Hepatocyte (in vitro differentiated cells): ENCODE results near the gene ROCK1. TPM values are rescaled to one million over a fixed set of nuclear protein-coding genes. Genes with fewer than 3 reads are reported as not detected.

ENCODE experiments used
- DNase-seq: peaks from one replicate; pipeline ENCODE4 v3.0.0-alpha.2; 2016; ENCODE audit warnings: low spot score
- H2AFZ ChIP-seq: fragments of 200-600 bp; sonication (generic); 2 replicates; pipeline ENCODE4 v1.6.0; 2016; ENCODE audit warnings: antibody characterized with exemption, mild to moderate bottlenecking
- H3K27ac ChIP-seq: fragments of 200-600 bp; sonication (generic); 2 replicates; pipeline ENCODE4 v1.5.1; 2016; ENCODE audit warnings: mild to moderate bottlenecking
- H3K27me3 ChIP-seq: fragments of 200-600 bp; sonication (generic); 2 replicates; pipeline ENCODE4 v1.6.1; 2016
- H3K36me3 ChIP-seq: fragments of 200-600 bp; sonication (generic); replicated peaks from 2 replicates; pipeline ENCODE4 v1.5.1; 2016; ENCODE audit warnings: low read depth; ENCODE audit not compliant: insufficient read depth
- H3K4me1 ChIP-seq: fragments of 200-600 bp; sonication (generic); 2 replicates; pipeline ENCODE4 v1.5.1; 2016; ENCODE audit warnings: mild to moderate bottlenecking, moderate library complexity; ENCODE audit not compliant: insufficient read depth
- H3K4me2 ChIP-seq: fragments of 200-600 bp; sonication (generic); 2 replicates; pipeline ENCODE4 v1.6.0; 2016
- H3K4me3 ChIP-seq: fragments of 200-600 bp; sonication (generic); 2 replicates; pipeline ENCODE4 v1.5.1; 2016; ENCODE audit warnings: mild to moderate bottlenecking
- H3K79me2 ChIP-seq: fragments of 200-600 bp; sonication (generic); 2 replicates; pipeline ENCODE4 v1.6.0; 2017; ENCODE audit warnings: mild to moderate bottlenecking
- H3K9me2 ChIP-seq: fragments of 200-600 bp; sonication (generic); replicated peaks from 2 replicates; pipeline ENCODE4 v1.6.0; 2017; ENCODE audit warnings: mild to moderate bottlenecking; ENCODE audit not compliant: insufficient read depth
- H3K9me3 ChIP-seq: fragments of 200-600 bp; sonication (generic); 2 replicates; pipeline ENCODE4 v1.5.1; 2016; ENCODE audit warnings: low read depth, mild to moderate bottlenecking
- H4K20me1 ChIP-seq: fragments of 200-600 bp; sonication (generic); 2 replicates; pipeline ENCODE4 v1.6.0; 2016; ENCODE audit warnings: mild to moderate bottlenecking; ENCODE audit not compliant: insufficient read depth, poor library complexity, severe bottlenecking
- EZH2 ChIP-seq: fragments of 200-600 bp; sonication (generic); IDR thresholded peaks from 2 replicates; pipeline ENCODE4 v1.6.1; 2016; ENCODE audit warnings: antibody characterized with exemption, mild to moderate bottlenecking, borderline replicate concordance
- EZH2phosphoT487 ChIP-seq: fragments of 200-600 bp; sonication (generic); IDR thresholded peaks from one replicate; pipeline ENCODE4 v1.6.1; 2018; ENCODE audit warnings: antibody characterized with exemption, mild to moderate bottlenecking, low read depth, moderate library complexity; ENCODE audit not compliant: unreplicated experiment, severe bottlenecking
- WGBS: methylation state at CpG from one replicate; pipeline ENCODE4 v1.1.6; 2016; ENCODE audit warnings: low lambda C conversion rate; ENCODE audit errors: missing lambda C conversion rate; 5-methylcytosine and 5-hydroxymethylcytosine counted together
- polyA plus RNA-seq: library from polyadenylated mRNA; unstranded; fragments of >200 nt; fragmentation: Nextera tagmentation; extraction: Ambion mirVana; gene quantifications from 2 replicates; pipeline ENCODE4 v1.2.1, GENCODE V29; 2016
- total RNA-seq: library from RNA; depleted of rRNA; stranded (reverse); fragments of >200 nt; gene quantifications from 2 replicates; pipeline ENCODE4 v1.2.3, GENCODE V29; 2014
- TF ChIP-seq, protein P1 (sequence below): fragments of 200-600 bp; sonication (generic); IDR thresholded peaks from 2 replicates; pipeline ENCODE4 v1.5.1; 2016; ENCODE audit warnings: antibody characterized with exemption, mild to moderate bottlenecking; ENCODE audit not compliant: poor library complexity

The ROCK1 gene
- total and polyA plus RNA-seq, 2 experiments from 2014 or later = 22.5 to 41.7 TPM

DNA sequence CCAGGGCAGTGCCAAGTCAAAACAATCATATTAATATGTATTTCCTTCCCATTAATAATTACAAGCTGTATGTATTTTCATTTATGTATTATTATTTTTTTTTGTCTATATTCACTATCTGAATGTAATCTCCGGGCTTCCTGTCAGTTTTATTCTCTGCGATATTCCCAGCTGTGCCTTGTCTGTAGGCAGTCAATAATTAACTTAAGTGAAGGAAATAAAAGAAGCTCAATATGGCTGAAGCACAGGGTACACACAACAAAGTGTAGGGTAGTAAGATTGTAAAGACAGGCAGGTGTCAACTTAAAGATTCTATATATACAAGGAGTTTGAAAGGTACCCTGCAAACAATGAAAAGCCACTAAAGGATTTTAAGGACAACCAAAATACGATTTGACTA, 122.9 kb downstream of the ROCK1 start:
- Histone ChIP-seq H3K9me2 (no peaks in the 10 kb centered on the region), H3K9me3 (no peaks in the 10 kb centered on the region), H3K27me3 (no peaks in the 10 kb centered on the region), H3K79me2 (no peaks in the 10 kb centered on the region), H4K20me1 (no peaks in the 10 kb centered on the region), H3K4me1 (no peaks in the 10 kb centered on the region), H3K36me3 (no peaks in the 10 kb centered on the region), H2AFZ (no peak overlapping the region), H3K4me3 (no peak overlapping the region), H3K27ac (no peak overlapping the region), H3K4me2 (peak overlapping the region; percentile 38)
- TF ChIP-seq EZH2 = no peak
- TF ChIP-seq EZH2phosphoT487 = no peak
- DNase-seq = no peak
- 73% methylated on average over 3 of the region's 3 CpGs for WGBS

DNA sequence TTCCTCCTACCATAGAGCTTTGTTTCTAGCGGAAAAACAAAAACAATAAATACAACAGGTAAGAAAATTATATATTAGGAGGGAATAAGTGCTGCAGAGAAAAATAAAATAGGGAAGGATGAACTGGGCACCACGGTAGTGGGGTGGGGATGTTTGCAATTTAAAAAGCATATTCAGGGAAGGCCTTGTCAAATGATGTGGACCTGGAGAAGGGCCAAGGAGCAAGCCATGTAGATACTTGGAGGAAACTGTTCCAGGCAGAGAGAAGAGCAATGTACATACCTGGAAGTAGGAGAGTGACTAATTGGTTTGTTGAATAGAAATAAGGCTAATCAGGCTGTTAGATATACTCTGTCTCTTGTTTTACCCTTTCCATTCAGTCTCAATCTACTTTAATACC, 136.5 kb downstream of the ROCK1 start:
- Histone ChIP-seq H3K27me3 (no peaks in the 10 kb centered on the region), H3K36me3 (peaks cover 5% of the 10 kb centered on the region), H3K4me1 (no peaks in the 10 kb centered on the region), H2AFZ (no peak overlapping the region), H3K9me3 (no peaks in the 10 kb centered on the region), H3K4me2 (no peak overlapping the region), H3K79me2 (no peaks in the 10 kb centered on the region), H3K9me2 (no peaks in the 10 kb centered on the region), H3K4me3 (no peak overlapping the region), H4K20me1 (no peaks in the 10 kb centered on the region), H3K27ac (no peak overlapping the region)
- WGBS = 100% methylated on average over 2 of the region's 2 CpGs
- TF ChIP-seq, protein P1, sequence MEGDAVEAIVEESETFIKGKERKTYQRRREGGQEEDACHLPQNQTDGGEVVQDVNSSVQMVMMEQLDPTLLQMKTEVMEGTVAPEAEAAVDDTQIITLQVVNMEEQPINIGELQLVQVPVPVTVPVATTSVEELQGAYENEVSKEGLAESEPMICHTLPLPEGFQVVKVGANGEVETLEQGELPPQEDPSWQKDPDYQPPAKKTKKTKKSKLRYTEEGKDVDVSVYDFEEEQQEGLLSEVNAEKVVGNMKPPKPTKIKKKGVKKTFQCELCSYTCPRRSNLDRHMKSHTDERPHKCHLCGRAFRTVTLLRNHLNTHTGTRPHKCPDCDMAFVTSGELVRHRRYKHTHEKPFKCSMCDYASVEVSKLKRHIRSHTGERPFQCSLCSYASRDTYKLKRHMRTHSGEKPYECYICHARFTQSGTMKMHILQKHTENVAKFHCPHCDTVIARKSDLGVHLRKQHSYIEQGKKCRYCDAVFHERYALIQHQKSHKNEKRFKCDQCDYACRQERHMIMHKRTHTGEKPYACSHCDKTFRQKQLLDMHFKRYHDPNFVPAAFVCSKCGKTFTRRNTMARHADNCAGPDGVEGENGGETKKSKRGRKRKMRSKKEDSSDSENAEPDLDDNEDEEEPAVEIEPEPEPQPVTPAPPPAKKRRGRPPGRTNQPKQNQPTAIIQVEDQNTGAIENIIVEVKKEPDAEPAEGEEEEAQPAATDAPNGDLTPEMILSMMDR = no peak
- TF ChIP-seq EZH2 = no peak
- TF ChIP-seq EZH2phosphoT487 = no peak
- DNase-seq = no peak

DNA sequence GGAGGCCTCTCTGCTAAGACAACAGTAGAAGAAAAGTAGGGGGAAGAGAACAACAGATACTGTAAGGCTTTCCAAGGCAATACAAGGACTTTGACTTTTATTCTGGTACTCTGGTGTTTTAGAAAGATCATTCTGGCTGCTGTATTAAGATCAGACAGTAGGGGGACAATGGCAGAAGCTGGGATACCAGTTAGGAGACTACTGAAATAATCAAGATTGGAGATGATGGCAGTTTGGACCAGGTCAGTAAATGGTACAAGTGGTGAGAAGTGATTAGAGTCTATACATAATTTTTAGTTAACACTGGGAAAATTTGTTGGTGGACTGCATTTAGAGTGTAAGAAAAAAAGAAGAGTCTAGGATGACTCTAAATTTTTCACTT, 139.7 kb downstream of the ROCK1 start:
- TF ChIP-seq, protein P1 = peak; percentile 32
- TF ChIP-seq EZH2 = no peak
- H3K4me2 ChIP-seq = no peak overlapping the region
- no peaks in the 10 kb centered on the region for H3K9me3 ChIP-seq
- no peak overlapping the region for H3K4me3 ChIP-seq
- H3K27me3 ChIP-seq = no peaks in the 10 kb centered on the region
- peak; percentile 10 for DNase-seq
- H3K27ac ChIP-seq = no peak overlapping the region
- H2AFZ ChIP-seq = no peak overlapping the region
- no peaks in the 10 kb centered on the region for H3K36me3 ChIP-seq
- H3K4me1 ChIP-seq = no peaks in the 10 kb centered on the region
- H3K9me2 ChIP-seq = no peaks in the 10 kb centered on the region
- no peaks in the 10 kb centered on the region for H4K20me1 ChIP-seq
- H3K79me2 ChIP-seq = no peaks in the 10 kb centered on the region

DNA sequence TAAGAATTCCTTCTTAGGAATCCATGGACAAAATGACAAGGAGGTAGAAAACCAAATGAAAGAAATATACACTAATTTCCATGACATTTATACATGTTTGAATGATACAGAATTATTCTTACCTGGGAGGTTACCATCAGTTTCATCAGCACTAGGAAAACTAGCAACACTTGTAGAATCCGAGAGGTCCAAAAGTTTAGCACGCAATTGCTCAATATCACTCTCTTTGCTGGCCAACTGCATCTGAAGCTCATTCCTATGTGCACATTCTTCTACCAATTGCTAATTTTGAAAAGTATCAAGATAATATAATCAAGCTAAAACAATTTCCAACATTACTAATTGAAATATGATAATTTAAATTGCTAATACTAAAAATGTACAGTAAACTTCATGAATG, 144.8 kb downstream of the ROCK1 start:
- WGBS = 96% methylated on average over 2 of the region's 2 CpGs
- H2AFZ ChIP-seq = no peak overlapping the region
- H3K27me3 ChIP-seq = no peaks in the 10 kb centered on the region
- no peak overlapping the region for H3K4me2 ChIP-seq
- no peaks in the 10 kb centered on the region for H4K20me1 ChIP-seq
- no peaks in the 10 kb centered on the region for H3K9me3 ChIP-seq
- no peak for DNase-seq
- no peaks in the 10 kb centered on the region for H3K79me2 ChIP-seq
- H3K4me3 ChIP-seq = no peak overlapping the region
- no peaks in the 10 kb centered on the region for H3K4me1 ChIP-seq
- no peaks in the 10 kb centered on the region for H3K9me2 ChIP-seq
- no peak overlapping the region for H3K27ac ChIP-seq
- TF ChIP-seq EZH2phosphoT487 = no peak
- TF ChIP-seq EZH2 = no peak
- TF ChIP-seq, protein P1 = no peak
- H3K36me3 ChIP-seq = no peaks in the 10 kb centered on the region
